Activated T-helper 2 cell treated with anti-CD3 and anti-CD28 coated beads, Interferon-gamma antibody, Interleukin-2, Interleukin-4, amounts not matched to agents 10 μg/mL and 5 μg/mL and 100 μg/mL, durations not matched to agents 14 hours and 24 hours and 36 hours (primary cell): ENCODE results near the gene GTF2A1. TPM values are rescaled to one million over a fixed set of nuclear protein-coding genes. Genes with fewer than 3 reads are reported as not detected.
"Not testable (repeated sequence)": the region's sequence is repeated elsewhere in the genome, so short reads cannot be mapped to it uniquely, and the experiment has no call there.

Source experiments
- DNase-seq: peaks from one replicate; pipeline ENCODE4 v3.0.0; 2021; ENCODE audit warnings: low spot score
- H3K27ac Mint-ChIP-seq: one replicate; pipeline ENCODE4 v1.8.0; 2021; ENCODE audit warnings: mixed read lengths
- H3K27me3 Mint-ChIP-seq: one replicate; pipeline ENCODE4 v1.8.0; 2021; ENCODE audit warnings: low read depth, mixed read lengths
- H3K36me3 Mint-ChIP-seq: one replicate; pipeline ENCODE4 v1.8.0; 2021; ENCODE audit warnings: low read depth, mixed read lengths
- H3K4me1 Mint-ChIP-seq: one replicate; pipeline ENCODE4 v1.8.0; 2021; ENCODE audit warnings: low read depth, mixed read lengths
- H3K4me3 Mint-ChIP-seq: one replicate; pipeline ENCODE4 v1.8.0; 2021; ENCODE audit warnings: low read depth, mild to moderate bottlenecking, moderate library complexity, mixed read lengths
- H3K9me3 Mint-ChIP-seq: one replicate; pipeline ENCODE4 v1.8.0; 2021; ENCODE audit warnings: mixed read lengths
- intact Hi-C: fragments of 100-400 bp; cut with micrococcal nuclease; formaldehyde crosslinking; loops from one replicate; pipeline ENCODE4 v1.15.1; 2023
- total RNA-seq: library from RNA; stranded (reverse); gene quantifications from 2 replicates; pipeline ENCODE4 v1.2.3, GENCODE V29; 2022

GTF2A1 gene
- total RNA-seq, 1 donor from 2014 or later, result 45.1 TPM

- DNase-seq, result no peak
- Mint-ChIP-seq H3K27ac (no peak overlapping the region), H3K4me1 (no peaks in the 10 kb centered on the region), H3K9me3 (peaks cover 21% of the 10 kb centered on the region), H3K36me3 (no peaks in the 10 kb centered on the region), H3K27me3 (peaks cover 2% of the 10 kb centered on the region), H3K4me3 (no peak overlapping the region)
- intact Hi-C loops, result no loop called here
These were observed 25.9 kb upstream of the GTF2A1 start for GRCh38 chr14:81246461-81247270.

DNA sequence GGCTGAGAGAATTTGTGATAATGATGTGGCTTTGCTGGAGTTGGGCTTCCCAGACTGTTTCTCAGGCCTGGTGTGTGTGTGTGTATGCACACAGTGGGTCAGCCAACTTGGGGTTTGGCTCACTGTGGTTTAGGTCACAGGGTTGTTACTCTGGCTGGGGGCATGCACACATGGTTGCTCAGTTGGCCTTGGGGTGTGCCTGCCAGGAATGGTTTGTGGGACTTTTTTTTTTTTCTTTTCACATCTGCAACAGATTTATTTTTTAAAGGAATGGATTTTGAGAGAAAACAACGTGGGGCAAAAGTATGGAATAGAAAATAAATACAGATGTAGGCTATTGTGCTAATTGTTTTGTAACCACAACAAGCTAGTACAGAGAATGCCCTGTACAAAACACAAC lies 25.0 kb upstream of the GTF2A1 start:
- Mint-ChIP-seq H3K27me3 (peaks cover 5% of the 10 kb centered on the region), H3K36me3 (no peaks in the 10 kb centered on the region), H3K4me1 (no peaks in the 10 kb centered on the region), H3K9me3 (peaks cover 21% of the 10 kb centered on the region), H3K4me3 (no peak overlapping the region), H3K27ac (no peak overlapping the region)
- intact Hi-C loops, result no loop called here
- DNase-seq, result no peak

GRCh38 chr14:81244431-81244830 lies 23.7 kb upstream of the GTF2A1 start:
- H3K4me1 Mint-ChIP-seq, H3K36me3 Mint-ChIP-seq, DNase-seq, H3K27me3 Mint-ChIP-seq, H3K4me3 Mint-ChIP-seq, intact Hi-C loops, H3K27ac Mint-ChIP-seq: not testable (repeated sequence)
- peaks cover 21% of the 10 kb centered on the region for H3K9me3 Mint-ChIP-seq

DNA sequence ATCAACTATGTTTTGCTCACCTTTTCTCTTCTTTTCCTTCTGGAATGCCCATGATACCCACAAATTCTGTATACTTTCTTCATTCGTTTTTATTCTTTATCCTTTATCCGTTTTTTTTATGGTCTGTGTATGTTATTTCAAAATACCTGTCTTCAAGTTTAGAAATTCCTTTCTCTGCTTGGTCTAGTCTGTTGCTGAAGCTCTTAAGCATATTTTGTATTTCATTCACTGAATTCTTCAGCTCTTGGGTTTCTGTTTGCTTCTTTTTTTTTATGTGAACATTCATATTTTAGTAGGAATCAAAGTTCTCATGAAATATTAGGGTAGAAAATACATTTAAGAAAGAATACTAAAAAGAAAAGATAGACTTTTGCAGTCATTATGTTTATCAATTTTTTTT lies 22.7 kb upstream of the GTF2A1 start:
- Mint-ChIP-seq H3K27me3 (peaks cover 9% of the 10 kb centered on the region), H3K27ac (no peak overlapping the region), H3K36me3 (no peaks in the 10 kb centered on the region), H3K4me1 (no peaks in the 10 kb centered on the region), H3K9me3 (peaks cover 21% of the 10 kb centered on the region), H3K4me3 (no peak overlapping the region)
- intact Hi-C loops, result no loop called here
- DNase-seq, result no peak

- H3K36me3 Mint-ChIP-seq, H3K4me3 Mint-ChIP-seq, H3K4me1 Mint-ChIP-seq, H3K9me3 Mint-ChIP-seq, intact Hi-C loops, DNase-seq, H3K27ac Mint-ChIP-seq: not testable (repeated sequence)
- peaks cover 14% of the 10 kb centered on the region for H3K27me3 Mint-ChIP-seq
These were observed 16.1 kb upstream of the GTF2A1 start for GRCh38 chr14:81236849-81237248.

GRCh38 chr14:81236138-81236537 lies 15.4 kb upstream of the GTF2A1 start:
- Mint-ChIP-seq H3K27ac (no peak overlapping the region), H3K27me3 (peaks cover 12% of the 10 kb centered on the region), H3K4me1 (peaks cover 3% of the 10 kb centered on the region), H3K9me3 (no peaks in the 10 kb centered on the region), H3K4me3 (no peak overlapping the region), H3K36me3 (no peaks in the 10 kb centered on the region)
- DNase-seq, result no peak
- intact Hi-C loops, result no loop called here

DNA sequence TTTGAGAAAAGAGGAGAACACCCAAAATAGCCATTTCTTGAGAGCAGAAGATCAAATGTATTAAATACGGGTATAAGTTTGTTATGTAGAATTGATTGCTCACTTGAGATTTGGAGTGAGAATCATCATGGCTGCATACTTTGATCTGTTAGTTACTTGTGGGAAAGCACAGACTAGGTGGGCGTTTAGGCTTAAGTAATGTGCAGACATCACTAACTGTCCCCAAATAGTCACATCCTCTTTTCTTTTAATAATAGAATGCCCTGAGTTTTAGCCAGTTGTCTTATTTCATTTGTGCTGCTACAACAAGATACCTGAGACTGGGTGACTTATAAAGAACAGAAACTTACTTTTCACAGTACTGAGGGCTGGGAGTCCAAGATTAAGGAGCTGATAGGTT lies 14.3 kb upstream of the GTF2A1 start:
- H3K4me3 Mint-ChIP-seq, result no peak overlapping the region
- DNase-seq, result no peak

DNA sequence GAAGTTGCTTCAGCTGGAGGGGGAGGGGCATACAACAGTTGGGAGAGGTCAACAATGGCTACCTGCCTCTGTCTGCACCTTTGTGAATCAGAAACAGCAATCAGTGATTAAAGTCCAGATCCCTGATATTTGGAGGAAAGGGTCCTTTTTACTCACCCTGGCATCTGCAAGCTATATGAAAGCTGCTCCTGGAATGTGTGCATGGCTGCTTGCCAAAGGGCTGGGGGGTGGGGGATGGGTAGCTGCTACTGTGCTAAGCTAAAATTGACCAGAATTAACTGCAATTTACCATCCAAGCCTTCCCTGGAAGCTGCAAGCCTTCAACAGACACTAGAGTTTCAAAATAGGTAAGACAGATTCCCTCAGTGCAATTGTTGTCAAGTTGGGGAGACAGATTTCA lies 13.5 kb upstream of the GTF2A1 start:
- Mint-ChIP-seq H3K4me3 (no peak overlapping the region), H3K36me3 (no peaks in the 10 kb centered on the region), H3K27me3 (peaks cover 5% of the 10 kb centered on the region), H3K4me1 (peaks cover 3% of the 10 kb centered on the region), H3K27ac (no peak overlapping the region), H3K9me3 (no peaks in the 10 kb centered on the region)
- intact Hi-C loops, result no loop called here
- no peak for DNase-seq

More for the DNA sequence above, 14.3 kb upstream of the GTF2A1 start:
- no peaks in the 10 kb centered on the region for H3K36me3 Mint-ChIP-seq
- intact Hi-C loops, result no loop called here
- no peaks in the 10 kb centered on the region for H3K9me3 Mint-ChIP-seq
- peaks cover 3% of the 10 kb centered on the region for H3K4me1 Mint-ChIP-seq
- H3K27ac Mint-ChIP-seq, result no peak overlapping the region
- peaks cover 7% of the 10 kb centered on the region for H3K27me3 Mint-ChIP-seq

DNA sequence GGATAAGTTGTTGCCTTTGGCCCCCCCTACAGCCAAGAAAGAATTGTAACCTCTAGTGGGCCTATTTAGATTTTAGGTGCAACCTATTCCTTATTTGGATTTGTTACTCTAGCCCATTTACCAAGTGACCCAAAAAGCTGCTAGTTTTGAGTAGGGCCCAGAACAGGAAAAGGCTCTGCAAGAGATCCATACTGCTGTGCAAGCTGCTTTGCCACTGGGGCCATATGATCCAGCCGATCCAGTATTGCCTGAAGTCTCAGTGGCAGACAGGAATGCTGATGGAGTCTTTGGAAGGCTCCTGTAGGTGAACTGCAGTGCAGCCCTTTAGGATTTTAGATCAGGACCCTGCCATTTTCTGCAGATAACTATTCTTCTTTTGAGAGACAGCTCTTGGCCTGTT lies 12.9 kb upstream of the GTF2A1 start:
- DNase-seq, result no peak
- H3K4me1 Mint-ChIP-seq, result peaks cover 3% of the 10 kb centered on the region
- H3K36me3 Mint-ChIP-seq, result no peaks in the 10 kb centered on the region
- H3K9me3 Mint-ChIP-seq, result no peaks in the 10 kb centered on the region
- H3K4me3 Mint-ChIP-seq, result no peak overlapping the region
- intact Hi-C loops, result no loop called here
- H3K27ac Mint-ChIP-seq, result no peak overlapping the region
- peaks cover 5% of the 10 kb centered on the region for H3K27me3 Mint-ChIP-seq

- Mint-ChIP-seq H3K36me3 (no peaks in the 10 kb centered on the region), H3K27ac (no peak overlapping the region), H3K9me3 (no peaks in the 10 kb centered on the region), H3K4me1 (peaks cover 3% of the 10 kb centered on the region), H3K27me3 (no peaks in the 10 kb centered on the region), H3K4me3 (no peak overlapping the region)
- DNase-seq, result no peak
- intact Hi-C loops, result no loop called here
These were observed 10.8 kb upstream of the GTF2A1 start for GRCh38 chr14:81231540-81231939.

DNA sequence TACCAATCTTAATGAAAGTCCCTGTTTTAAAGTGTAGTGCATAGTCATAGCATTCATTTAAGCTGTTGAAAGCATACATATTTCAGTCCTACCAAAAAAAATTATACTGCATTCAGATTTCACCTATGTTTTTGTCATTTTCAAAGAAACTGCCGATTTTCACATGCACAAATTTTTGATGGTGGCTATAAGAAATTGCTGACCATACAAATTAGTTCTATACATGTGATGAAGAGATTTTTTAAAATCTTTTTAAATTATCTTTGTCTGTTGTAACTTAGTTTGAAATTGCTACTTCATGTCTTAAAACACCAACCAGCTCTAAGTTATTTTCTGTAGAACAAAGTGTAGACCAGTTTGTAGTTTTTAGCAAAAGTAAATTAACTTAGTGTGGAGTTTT lies 3.5 kb upstream of the GTF2A1 start:
- peaks cover 8% of the 10 kb centered on the region for H3K36me3 Mint-ChIP-seq
- H3K9me3 Mint-ChIP-seq, result no peaks in the 10 kb centered on the region
- H3K4me1 Mint-ChIP-seq, result peaks cover 9% of the 10 kb centered on the region
- H3K27me3 Mint-ChIP-seq, result peaks cover 2% of the 10 kb centered on the region
- H3K27ac Mint-ChIP-seq, result no peak overlapping the region
- no peak for DNase-seq
- intact Hi-C loops, result no loop called here
- no peak overlapping the region for H3K4me3 Mint-ChIP-seq

- H3K9me3 Mint-ChIP-seq, H3K4me3 Mint-ChIP-seq, H3K36me3 Mint-ChIP-seq, intact Hi-C loops, H3K27ac Mint-ChIP-seq, H3K27me3 Mint-ChIP-seq, DNase-seq: not testable (repeated sequence)
- peaks cover 12% of the 10 kb centered on the region for H3K4me1 Mint-ChIP-seq
These were observed 3.0 kb upstream of the GTF2A1 start for GRCh38 chr14:81223788-81224187.

GRCh38 chr14:81222691-81223090 lies 1.9 kb upstream of the GTF2A1 start:
- Mint-ChIP-seq H3K4me1 (peaks cover 20% of the 10 kb centered on the region), H3K27me3 (peaks cover 2% of the 10 kb centered on the region), H3K9me3 (no peaks in the 10 kb centered on the region), H3K36me3 (peaks cover 9% of the 10 kb centered on the region), H3K27ac (no peak overlapping the region), H3K4me3 (no peak overlapping the region)
- intact Hi-C loops, result no loop called here
- DNase-seq, result no peak
